Aorta (tissue), 5 donors: ENCODE results near the gene INTS2. TPM values are rescaled to one million over a fixed set of nuclear protein-coding genes. Genes with fewer than 3 reads are reported as not detected.
"Not testable (repeated sequence)": the region's sequence is repeated elsewhere in the genome, so short reads cannot be mapped to it uniquely, and the experiment has no call there.

Experiments used
- ATAC-seq: fragments of 200-7000 bp; cut with Tn5 transposase; one replicate; pipeline ENCODE4 v1.9.1; 2022; ENCODE audit warnings: moderate library complexity; ENCODE audit not compliant: low FRiP score
- DNase-seq, 2 donors: peaks; one replicate each; pipeline ENCODE4 v3.0.0-alpha.2; 2020
- H3K27ac ChIP-seq, 2 donors: one replicate each; pipeline ENCODE4 v1.5.1; 2013; ENCODE audit warnings: low read length in 2 of 2, mild to moderate bottlenecking in 2 of 2, moderate library complexity in 2 of 2, control low read depth in 1 of 2, inconsistent platforms in 1 of 2, low read depth in 1 of 2
- H3K27me3 ChIP-seq, 2 donors: one replicate each; pipeline ENCODE4 v1.6.1; 2013; ENCODE audit warnings: control low read depth in 1 of 2, low read length in 1 of 2, mild to moderate bottlenecking in 1 of 2, moderate library complexity in 1 of 2; ENCODE audit not compliant: insufficient read depth in 2 of 2, control insufficient read depth in 1 of 2
- H3K36me3 ChIP-seq, 2 donors: one replicate each; pipeline ENCODE4 v1.6.1; 2013; ENCODE audit warnings: control low read depth in 1 of 2, low read length in 1 of 2, mild to moderate bottlenecking in 1 of 2; ENCODE audit not compliant: insufficient read depth in 2 of 2, control insufficient read depth in 1 of 2
- H3K4me1 ChIP-seq, 2 donors: one replicate each; pipeline ENCODE4 v1.6.1; 2013; ENCODE audit warnings: low read length in 2 of 2, control low read depth in 1 of 2, mild to moderate bottlenecking in 1 of 2, moderate library complexity in 1 of 2; ENCODE audit not compliant: insufficient read depth in 2 of 2, control insufficient read depth in 1 of 2
- H3K4me3 ChIP-seq, 2 donors: one replicate each; pipeline ENCODE4 v1.5.1; 2013; ENCODE audit warnings: low read length in 2 of 2, control low read depth in 1 of 2, mild to moderate bottlenecking in 1 of 2
- H3K9me3 ChIP-seq: one replicate; pipeline ENCODE4 v1.6.1; 2013; ENCODE audit warnings: mild to moderate bottlenecking, low read length; ENCODE audit not compliant: control insufficient read depth
- WGBS, 2 donors: extraction: QIAGEN DNeasy Blood & Tissue Kit; methylation state at CpG; one replicate each; pipeline ENCODE4 v1.1.7; 2013; 5-methylcytosine and 5-hydroxymethylcytosine counted together
- intact Hi-C, 2 donors: fragments of 100-400 bp; cut with DNase I; formaldehyde crosslinking; loops; one replicate each; pipeline versions ENCODE4 v1.14.2 to v1.15.0; 2022
- polyA plus RNA-seq, 2 donors: library from polyadenylated mRNA; stranded (reverse); fragments of 200-250 nt; gene quantifications; one replicate each; pipeline ENCODE4 v1.2.3, GENCODE V29; 2013
- total RNA-seq, 2 donors: library from RNA; stranded (reverse); fragmentation: NEBNext Ultra II Directional; extraction: Animal tissue kit (Norgen Biotek cat#: 25700); gene quantifications; one replicate each; pipeline ENCODE4 v1.2.1, GENCODE V29; 2021
- donor health status: healthy with polysubstance abuse.
- donor health status: Bipolar disorder and iron deficiency.
- donor health status: DM: no; HTN: no; CAD: no.
- donor health status: DM: no; HTN: no; CAD: no.
- donor health status: DM: yes; HTN: yes; CAD: no.

The INTS2 gene
- total and polyA plus RNA-seq, 4 donors, result 1.8 to 14.5 (median 6.9) TPM

- Histone ChIP-seq H3K27ac (no peak overlapping the region), H3K9me3 (no peaks in the 10 kb centered on the region), H3K4me3 (no peak overlapping the region), H3K27me3 (no peaks in the 10 kb centered on the region), H3K4me1 (no peaks in the 10 kb centered on the region), H3K36me3 (peaks cover 0 to 1% of the 10 kb centered on the region in 2 donors)
- DNase-seq (no peak), ATAC-seq (no peak)
- intact Hi-C loops, result no loop called here
Measured at GRCh38 chr17:61867033-61867432, 60.7 kb downstream of the INTS2 start.

DNA sequence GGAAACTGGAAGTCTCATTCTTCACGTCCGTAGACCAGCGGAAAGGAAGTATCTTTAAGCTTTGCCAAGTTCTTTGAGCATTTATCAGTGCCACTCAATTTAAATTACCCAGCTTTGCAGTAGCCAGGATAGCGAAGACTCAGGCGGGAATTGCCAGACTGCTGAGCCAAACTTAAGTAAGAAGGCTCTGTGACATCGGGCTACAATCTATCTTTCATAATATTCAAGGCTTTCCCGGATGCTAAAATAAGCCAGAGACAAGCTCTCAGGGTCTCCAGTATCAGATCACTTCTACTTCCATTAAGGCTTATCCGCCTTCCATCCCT, 64.0 kb downstream of the INTS2 start:
- ATAC-seq, result peak; percentile 72

DNA sequence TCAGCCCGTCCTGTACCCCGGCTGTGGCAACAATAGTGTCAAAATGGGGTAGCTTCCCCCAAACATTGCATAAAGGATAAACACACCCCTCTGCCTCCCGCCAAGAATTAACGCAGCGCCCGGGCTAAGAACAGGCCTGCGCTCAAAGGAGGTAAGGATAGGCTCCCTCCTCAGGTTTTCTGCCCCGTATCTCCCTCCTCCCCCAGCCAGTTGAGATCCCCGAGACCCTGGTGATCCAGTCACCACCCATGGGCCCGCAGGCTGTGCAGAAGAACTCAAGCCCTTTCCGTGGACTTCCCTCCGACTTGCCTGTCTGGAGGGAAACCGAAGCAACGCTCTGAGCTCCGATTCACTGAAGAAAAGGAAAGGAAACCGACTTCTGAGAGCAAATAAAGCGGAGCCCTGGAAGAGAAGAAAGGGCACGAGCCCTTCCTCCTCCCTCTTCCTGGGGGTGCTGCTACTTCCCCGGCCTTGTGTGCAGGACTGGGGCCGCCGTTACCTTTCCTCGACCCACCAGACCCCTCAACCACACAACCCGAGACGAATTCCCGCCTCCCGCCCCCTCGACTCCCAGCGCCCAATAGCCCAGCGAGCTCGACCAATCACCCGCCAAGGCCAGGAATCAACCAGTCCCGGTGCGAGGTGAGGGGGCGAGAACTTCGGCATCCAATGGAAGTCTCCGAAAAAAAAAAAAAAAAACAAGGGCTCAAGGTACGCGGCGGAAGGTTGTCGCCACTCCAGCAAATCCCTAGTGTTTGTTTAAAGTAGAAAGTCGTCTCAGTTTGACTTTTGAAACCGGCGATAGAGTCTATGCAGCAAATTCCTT, 64.6 kb downstream of the INTS2 start, which contains the start of gene BRIP1:
BRIP1 (minus strand) TSS at position 554 of the 826 bp plus-strand sequence. CDS start 1,989 bp downstream, outside the sequence.
- H3K27ac ChIP-seq, result peak within 1 kb of the TSS; percentile 52 to 77

More for the DNA sequence above, 64.0 kb downstream of the INTS2 start:
- Histone ChIP-seq H3K4me1 (no peaks in the 10 kb centered on the region), H3K27me3 (no peaks in the 10 kb centered on the region), H3K4me3 (peak overlapping the region; percentile 49 to 89), H3K36me3 (no peaks in the 10 kb centered on the region), H3K9me3 (no peaks in the 10 kb centered on the region), H3K27ac (peak overlapping the region; percentile 49 to 77)
- 0 to 1% methylated on average over 8 of the region's 8 CpGs for WGBS, 2 donors
- DNase-seq, result no peak
- intact Hi-C loops, result no loop called here

DNA sequence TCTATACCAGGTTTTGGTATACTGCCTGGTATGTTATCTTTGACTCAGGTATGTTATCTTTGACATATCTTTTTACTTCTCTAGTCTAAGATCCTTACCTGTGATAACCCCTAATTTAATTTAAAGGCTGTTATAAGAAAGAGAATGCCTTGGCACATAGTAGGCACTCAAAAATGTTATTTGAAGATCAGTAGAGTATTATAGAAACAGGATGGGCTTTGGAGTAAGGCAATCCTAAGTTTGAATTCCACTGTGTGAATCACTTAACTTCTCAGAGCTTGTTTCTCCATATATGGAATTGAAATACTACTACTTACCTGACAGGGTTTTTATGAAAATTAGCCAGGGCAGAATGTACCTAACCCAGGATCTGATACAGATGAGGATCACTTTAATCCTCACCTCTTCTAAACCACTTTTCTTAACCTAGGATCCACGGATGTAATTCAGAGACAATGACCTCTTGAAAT, 65.6 kb downstream of the INTS2 start:
- intact Hi-C loops, result no loop called here
- WGBS, 2 donors, result 28 to 29% methylated on average over 1 of the region's 1 CpG
- Histone ChIP-seq H3K27ac (no peak overlapping the region), H3K4me1 (no peaks in the 10 kb centered on the region), H3K4me3 (no peak overlapping the region), H3K27me3 (no peaks in the 10 kb centered on the region), H3K36me3 (no peaks in the 10 kb centered on the region), H3K9me3 (no peaks in the 10 kb centered on the region)
- DNase-seq, result no peak
- ATAC-seq, result no peak

More for the DNA sequence above, 64.6 kb downstream of the INTS2 start, which contains the start of gene BRIP1:
- ATAC-seq (peak; percentile 98), DNase-seq (peak; percentile 95)
- Histone ChIP-seq H3K4me1 (no peaks in the 10 kb centered on the region), H3K9me3 (no peaks in the 10 kb centered on the region), H3K36me3 (no peaks in the 10 kb centered on the region), H3K27me3 (no peaks in the 10 kb centered on the region), H3K4me3 (peak within 1 kb of the TSS; percentile 66 to 89)
- 0% methylated on average over 43 of the region's 43 CpGs for WGBS, 2 donors
- intact Hi-C loops, result no loop called here

DNA sequence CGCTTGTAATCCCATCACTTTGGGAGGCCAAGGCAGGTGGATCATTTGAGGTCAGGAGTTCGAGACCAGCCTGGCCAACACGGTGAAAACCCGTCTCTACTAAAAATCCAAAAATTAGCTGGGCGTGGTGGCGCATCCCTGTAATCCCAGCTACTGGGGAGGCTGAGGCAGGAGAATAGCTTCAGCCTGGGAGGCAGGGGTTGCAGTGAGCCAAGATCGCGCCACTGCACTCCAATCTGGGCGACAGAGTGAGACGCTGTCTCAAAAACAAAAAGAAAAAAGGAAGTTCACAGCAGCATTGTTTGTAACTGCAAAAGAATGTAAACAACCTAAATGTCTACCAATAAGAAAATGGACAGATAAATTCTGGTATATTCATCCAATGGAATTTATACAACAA, 67.4 kb downstream of the INTS2 start:
- H3K4me1 ChIP-seq, H3K36me3 ChIP-seq, H3K9me3 ChIP-seq, DNase-seq, H3K27me3 ChIP-seq, H3K27ac ChIP-seq, ATAC-seq, intact Hi-C loops, H3K4me3 ChIP-seq: not testable (repeated sequence)
- 94 to 97% methylated on average over 10 of the region's 10 CpGs for WGBS, 2 donors

- Histone ChIP-seq H3K27ac (no peak overlapping the region), H3K36me3 (no peaks in the 10 kb centered on the region), H3K4me3 (no peak overlapping the region), H3K27me3 (no peaks in the 10 kb centered on the region), H3K9me3 (no peaks in the 10 kb centered on the region), H3K4me1 (no peaks in the 10 kb centered on the region)
- no peak for DNase-seq
- ATAC-seq, result no peak
- intact Hi-C loops, result no loop called here
- WGBS, 2 donors, result 96 to 97% methylated on average over 1 of the region's 1 CpG
Measured at GRCh38 chr17:61856035-61856434, 71.7 kb downstream of the INTS2 start.

- Histone ChIP-seq H3K4me3 (no peak overlapping the region), H3K27me3 (no peaks in the 10 kb centered on the region), H3K36me3 (no peaks in the 10 kb centered on the region), H3K27ac (no peak overlapping the region), H3K4me1 (no peaks in the 10 kb centered on the region), H3K9me3 (no peaks in the 10 kb centered on the region)
- intact Hi-C loops, result no loop called here
- WGBS, 2 donors, result 97 to 99% methylated on average over 2 of the region's 2 CpGs
- DNase-seq, result no peak
- no peak for ATAC-seq
Measured at GRCh38 chr17:61852857-61853256, 74.9 kb downstream of the INTS2 start.

DNA sequence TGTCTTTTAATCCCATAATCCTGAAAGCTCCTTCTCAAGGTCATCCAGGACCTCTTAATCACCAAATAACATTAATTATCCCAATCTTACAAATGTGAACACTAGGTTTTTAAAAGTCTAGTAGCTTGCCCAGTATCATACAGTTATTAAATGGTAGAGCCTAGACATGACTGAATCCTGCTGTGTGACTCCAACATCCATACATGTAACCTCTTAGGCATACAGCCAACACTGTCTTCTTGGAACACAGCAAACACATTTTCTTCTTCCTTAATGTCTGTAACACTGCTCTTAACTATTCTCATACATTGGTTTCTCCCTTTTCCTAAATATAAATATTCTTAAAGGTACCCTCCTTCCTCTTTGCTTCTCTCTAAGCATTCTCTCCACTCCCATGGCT, 78.1 kb downstream of the INTS2 start:
- Histone ChIP-seq H3K27ac (no peak overlapping the region), H3K36me3 (no peaks in the 10 kb centered on the region), H3K27me3 (no peaks in the 10 kb centered on the region), H3K4me1 (no peaks in the 10 kb centered on the region), H3K9me3 (no peaks in the 10 kb centered on the region), H3K4me3 (no peak overlapping the region)
- ATAC-seq (no peak), DNase-seq (no peak)
- intact Hi-C loops, result no loop called here

DNA sequence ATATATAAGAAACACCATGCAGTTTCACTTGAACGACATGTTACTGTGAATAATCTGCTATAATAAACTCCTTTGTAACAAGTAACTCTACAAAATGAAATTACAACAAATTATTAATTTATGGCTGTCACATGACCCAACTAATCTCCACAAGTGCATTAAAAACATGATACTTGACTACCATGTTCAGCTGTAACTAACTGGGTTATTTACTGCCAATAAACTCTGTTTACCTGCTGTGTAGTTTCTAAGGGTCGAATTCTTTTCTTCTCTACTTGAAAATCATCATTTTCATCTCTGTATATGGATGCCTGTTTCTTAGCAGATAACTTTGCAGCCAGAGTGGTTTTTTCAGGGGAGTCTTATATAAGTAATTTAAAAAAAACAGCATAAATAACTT, 78.9 kb downstream of the INTS2 start:
- no peaks in the 10 kb centered on the region for H3K36me3 ChIP-seq
- intact Hi-C loops, result no loop called here
- ATAC-seq (no peak), DNase-seq (no peak)
- no peaks in the 10 kb centered on the region for H3K4me1 ChIP-seq
- H3K27me3 ChIP-seq, result no peaks in the 10 kb centered on the region
- WGBS, 2 donors, result 66 to 67% methylated on average over 2 of the region's 2 CpGs
- no peak overlapping the region for H3K27ac ChIP-seq
- H3K9me3 ChIP-seq, result no peaks in the 10 kb centered on the region
- no peak overlapping the region for H3K4me3 ChIP-seq
